Left ventricle myocardium inferior (tissue), 1 donor: Measurements from ENCODE around the gene MSH2. TPM values are rescaled to one million over a fixed set of nuclear protein-coding genes. Genes with fewer than 3 reads are reported as not detected.
"Not testable (repeated sequence)": the region's sequence is repeated elsewhere in the genome, so short reads cannot be mapped to it uniquely, and the experiment has no call there.

Source experiments
- DNase-seq: peaks from one replicate; pipeline ENCODE4 v3.0.0-alpha.2; 2020
- H3K27ac ChIP-seq: fragments of 200-600 bp; replicated peaks from 2 replicates; pipeline ENCODE4 v1.8.0; 2021
- H3K27me3 ChIP-seq: fragments of 200-600 bp; 2 replicates; pipeline ENCODE4 v1.8.0; 2021; ENCODE audit warnings: low read depth
- H3K36me3 ChIP-seq: fragments of 200-600 bp; 2 replicates; pipeline ENCODE4 v1.8.0; 2021
- H3K4me1 ChIP-seq: fragments of 200-600 bp; 2 replicates; pipeline ENCODE4 v1.8.0; 2021
- H3K4me3 ChIP-seq: fragments of 200-600 bp; 2 replicates; pipeline ENCODE4 v1.8.0; 2021; ENCODE audit warnings: mild to moderate bottlenecking, moderate library complexity
- H3K9me3 ChIP-seq: fragments of 200-600 bp; replicated peaks from 2 replicates; pipeline ENCODE4 v1.8.0; 2021
- CTCF ChIP-seq: fragments of 200-600 bp; IDR thresholded peaks from 2 replicates; pipeline ENCODE4 v1.8.0; 2021; ENCODE audit warnings: antibody characterized with exemption, mild to moderate bottlenecking, borderline replicate concordance
- intact Hi-C: fragments of 100-400 bp; cut with micrococcal nuclease; formaldehyde crosslinking; loops from one replicate; pipeline ENCODE4 v1.11.0; 2022
- total RNA-seq: library from RNA; stranded (reverse); fragmentation: NEBNext Ultra II Directional; extraction: Animal tissue kit (Norgen Biotek cat#: 25700); gene quantifications from one replicate; pipeline ENCODE4 v1.2.1, GENCODE V29; 2021
- donor health status: DM: no; HTN: yes; CAD: no; lungs with severe emphysema.

The MSH2 gene
- total RNA-seq, 1 donor from 2014 or later = 14.8 TPM

DNA sequence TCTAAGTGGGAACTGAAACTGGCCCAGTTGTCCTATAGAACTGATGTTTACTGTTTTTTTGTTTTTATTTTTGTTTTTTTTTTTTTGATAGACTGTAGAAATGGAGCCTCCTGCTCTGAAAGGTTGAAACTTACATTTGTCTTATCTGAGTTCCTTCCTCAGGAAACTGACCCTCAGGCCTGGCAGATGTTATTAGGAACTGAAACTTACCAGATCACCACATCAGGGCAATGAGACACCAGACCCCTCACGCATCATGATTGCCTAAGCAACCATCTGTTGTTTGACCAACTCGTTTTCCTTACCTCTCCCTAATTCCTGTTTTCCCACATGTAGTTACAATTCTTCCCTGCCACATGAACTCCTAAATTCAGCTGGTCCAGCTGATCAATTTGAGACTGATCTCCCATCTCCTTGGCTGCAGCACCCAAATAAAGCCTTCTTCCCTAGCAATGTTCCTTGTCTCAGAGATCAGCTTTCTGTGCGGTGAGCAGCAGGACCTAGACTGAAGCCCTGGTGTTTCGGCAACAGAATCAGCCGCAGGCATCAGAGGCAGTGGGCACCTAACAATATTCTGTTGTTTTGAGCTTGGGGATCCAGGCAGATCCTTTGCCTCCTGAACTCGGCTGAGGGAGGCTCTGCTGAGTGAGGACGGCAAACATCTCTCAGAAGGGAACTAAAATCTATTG is 96.8 kb downstream of the MSH2 start:
- Histone ChIP-seq H3K36me3 (no peaks in the 10 kb centered on the region), H3K27ac (no peak overlapping the region), H3K4me1 (no peaks in the 10 kb centered on the region), H3K4me3 (no peak overlapping the region), H3K9me3 (peaks cover 12% of the 10 kb centered on the region), H3K27me3 (no peaks in the 10 kb centered on the region)
- intact Hi-C loops = no loop called here
- DNase-seq = no peak
- TF ChIP-seq CTCF = no peak

DNA sequence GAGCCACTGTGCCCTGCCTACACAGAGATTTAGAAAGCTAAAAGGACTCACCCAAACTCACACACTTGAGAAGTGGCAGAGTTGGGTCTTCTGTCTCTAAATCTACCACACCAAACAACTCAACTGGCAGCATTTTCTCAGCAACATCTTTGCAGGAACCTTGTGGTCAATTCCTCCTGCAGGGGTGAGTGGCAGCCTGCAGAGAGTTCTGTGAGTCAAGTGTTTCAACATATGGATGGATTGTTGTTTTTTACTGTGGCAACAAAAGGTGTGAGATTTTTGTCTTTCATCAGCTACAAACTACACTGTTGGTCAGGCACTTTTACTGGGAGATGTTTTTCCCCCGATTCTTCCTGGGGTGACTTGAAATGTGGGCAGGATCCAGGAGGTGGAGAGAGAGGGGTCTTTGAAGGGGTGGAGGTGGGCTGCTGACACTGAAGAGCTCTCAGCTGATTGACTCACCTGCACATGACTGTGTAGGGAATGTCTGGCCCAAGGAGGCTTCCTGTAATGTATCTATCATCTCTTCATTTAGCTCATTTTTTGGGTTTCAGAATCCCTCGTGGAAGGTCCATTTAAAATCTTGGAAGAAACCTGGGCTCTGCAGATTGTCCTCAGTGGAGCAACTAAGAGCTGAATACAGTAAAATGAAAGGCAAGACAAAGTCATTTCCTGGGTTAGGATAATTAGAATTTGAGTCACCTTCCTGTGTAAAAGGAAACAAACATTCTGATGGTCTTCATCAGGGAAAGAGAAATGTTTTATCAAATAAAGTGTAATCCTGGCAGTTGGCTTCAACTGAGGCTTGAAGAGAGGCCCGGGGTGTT is 98.6 kb downstream of the MSH2 start:
- DNase-seq = no peak
- Histone ChIP-seq H3K27me3 (no peaks in the 10 kb centered on the region), H3K36me3 (no peaks in the 10 kb centered on the region), H3K4me1 (no peaks in the 10 kb centered on the region), H3K4me3 (no peak overlapping the region), H3K27ac (no peak overlapping the region), H3K9me3 (peaks cover 20% of the 10 kb centered on the region)
- TF ChIP-seq CTCF = no peak
- intact Hi-C loops = no loop called here

DNA sequence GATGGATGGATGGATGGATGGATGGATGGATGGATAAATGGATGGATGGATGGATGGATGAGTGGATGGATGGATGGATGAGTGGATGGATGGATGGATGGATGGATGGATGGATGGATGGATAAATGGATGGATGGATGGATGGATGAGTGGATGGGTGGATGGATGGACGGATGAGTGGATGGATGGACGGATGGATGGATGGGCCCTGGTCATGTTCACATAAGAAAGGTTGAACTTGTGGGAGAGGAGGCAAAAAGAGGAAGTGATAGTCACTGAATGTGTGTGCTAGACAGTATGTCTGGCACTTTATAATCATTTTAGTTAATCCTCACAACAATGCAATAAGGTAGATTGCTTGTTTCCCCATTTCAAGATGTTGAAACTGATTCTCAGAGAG is 99.5 kb downstream of the MSH2 start:
- H3K36me3 ChIP-seq, H3K27ac ChIP-seq, H3K27me3 ChIP-seq, intact Hi-C loops, H3K4me3 ChIP-seq, H3K4me1 ChIP-seq, DNase-seq: not testable (repeated sequence)
- peaks cover 20% of the 10 kb centered on the region for H3K9me3 ChIP-seq

- no peaks in the 10 kb centered on the region for H3K27me3 ChIP-seq
- intact Hi-C loops = no loop called here
- TF ChIP-seq CTCF = no peak
- H3K36me3 ChIP-seq = no peaks in the 10 kb centered on the region
- peaks cover 21% of the 10 kb centered on the region for H3K9me3 ChIP-seq
- H3K4me3 ChIP-seq = no peak overlapping the region
- H3K27ac ChIP-seq = no peak overlapping the region
- DNase-seq = no peak
- no peaks in the 10 kb centered on the region for H3K4me1 ChIP-seq
These were observed 100.6 kb downstream of the MSH2 start for GRCh38 chr2:47503481-47504070.

DNA sequence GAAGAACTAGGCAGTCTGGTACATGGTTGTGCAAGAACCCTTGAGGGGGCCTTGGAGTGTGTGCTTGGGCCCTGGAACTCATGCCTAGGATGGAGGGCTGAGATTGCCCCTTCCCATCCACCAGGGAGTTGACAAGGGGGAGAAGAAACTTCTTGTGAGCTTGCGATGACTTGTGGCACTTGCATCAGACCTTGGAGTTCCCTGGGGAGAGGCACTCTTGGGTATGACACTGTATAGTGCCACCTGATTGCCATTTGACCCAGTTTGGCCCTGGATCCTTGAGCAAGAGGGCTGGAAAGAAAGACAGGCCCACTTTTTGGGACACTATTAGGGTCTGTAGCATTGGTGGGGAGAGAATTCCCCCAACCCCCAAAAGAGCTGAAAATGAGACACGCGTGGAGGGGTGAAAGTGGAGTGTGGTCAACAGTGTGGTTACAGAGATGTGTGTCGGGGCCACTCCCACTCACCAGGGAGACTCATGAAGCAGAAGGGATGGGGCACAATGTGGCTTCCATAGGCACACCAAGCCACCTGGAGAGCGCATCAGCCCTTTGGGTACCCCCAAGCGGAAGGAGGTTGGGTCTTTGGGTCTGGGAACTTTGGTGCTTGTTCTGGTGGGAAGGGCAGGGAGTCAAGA is 101.3 kb downstream of the MSH2 start:
- Histone ChIP-seq H3K27ac (no peak overlapping the region), H3K27me3 (no peaks in the 10 kb centered on the region), H3K4me1 (no peaks in the 10 kb centered on the region), H3K4me3 (no peak overlapping the region), H3K9me3 (peaks cover 26% of the 10 kb centered on the region), H3K36me3 (no peaks in the 10 kb centered on the region)
- intact Hi-C loops = no loop called here
- no peak for DNase-seq
- no peak for TF ChIP-seq CTCF
